22Rv1 (cell line): ENCODE results near the gene SUSD4.
"Not testable (repeated sequence)": the region's sequence is repeated elsewhere in the genome, so short reads cannot be mapped to it uniquely, and the experiment has no call there.

ENCODE experiments used
- H3K27ac ChIP-seq: fragments of 450-650 bp; 2 replicates; pipeline ENCODE4 v1.5.1; 2017
- CTCF ChIP-seq: fragments of 450-650 bp; IDR thresholded peaks from 2 replicates; pipeline ENCODE4 v1.5.1; 2017; ENCODE audit warnings: mild to moderate bottlenecking
- ZFX ChIP-seq: fragments of 450-650 bp; IDR thresholded peaks from 2 replicates; pipeline ENCODE4 v1.6.1; 2017; ENCODE audit warnings: antibody characterized with exemption, borderline replicate concordance

SUSD4 gene

GRCh38 chr1:223290397-223290796 lies 73.6 kb downstream of the SUSD4 start:
- TF ChIP-seq CTCF: no peak
- no peak for TF ChIP-seq ZFX
- no peak overlapping the region for H3K27ac ChIP-seq

GRCh38 chr1:223289621-223290020 lies 74.4 kb downstream of the SUSD4 start:
- no peak overlapping the region for H3K27ac ChIP-seq
- TF ChIP-seq ZFX (no peak), CTCF (no peak)

GRCh38 chr1:223288826-223289225 lies 75.2 kb downstream of the SUSD4 start:
- TF ChIP-seq CTCF: no peak
- TF ChIP-seq ZFX: no peak
- H3K27ac ChIP-seq: no peak overlapping the region

- TF ChIP-seq ZFX (no peak), CTCF (no peak)
- H3K27ac ChIP-seq: no peak overlapping the region
Observed at GRCh38 chr1:223285452-223285851, 78.5 kb downstream of the SUSD4 start.

- not testable (repeated sequence) for H3K27ac ChIP-seq
Observed at GRCh38 chr1:223283697-223284096, 80.3 kb downstream of the SUSD4 start.

- H3K27ac ChIP-seq: not testable (repeated sequence)
Observed at GRCh38 chr1:223278311-223278710, 85.7 kb downstream of the SUSD4 start.

GRCh38 chr1:223276029-223276428 lies 87.9 kb downstream of the SUSD4 start:
- TF ChIP-seq ZFX: no peak
- no peak for TF ChIP-seq CTCF
- no peak overlapping the region for H3K27ac ChIP-seq

GRCh38 chr1:223273511-223273910 lies 90.5 kb downstream of the SUSD4 start:
- no peak overlapping the region for H3K27ac ChIP-seq
- TF ChIP-seq CTCF (no peak), ZFX (no peak)
